ENCODE data around the gene PTPRT.

DNA sequence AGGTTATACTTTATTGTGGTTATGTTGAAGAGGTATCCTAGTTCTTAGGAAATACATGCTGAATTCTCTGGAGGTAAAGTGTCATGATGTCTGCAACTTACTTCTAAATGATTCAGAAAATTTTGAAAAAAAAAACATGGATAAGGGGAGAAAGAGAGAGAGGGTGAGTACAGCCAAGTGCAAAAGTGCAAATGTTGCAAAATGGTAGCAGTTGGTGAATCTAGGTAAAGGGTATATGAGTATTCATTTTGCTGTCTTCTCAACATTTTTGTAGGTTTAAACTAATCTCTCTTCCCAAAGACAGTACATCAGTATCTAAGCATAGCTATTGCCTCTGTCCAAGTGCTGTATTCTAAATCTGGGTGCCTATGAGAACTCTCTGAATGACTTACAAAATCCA, 992.1 kb downstream of the PTPRT start:
- TF ChIP-seq CTCF (IDR thresholded peaks at IDR 0.05) = no peak
- TF ChIP-seq POLR2A (IDR thresholded peaks at IDR 0.05) = no peak

Data from Peyer's patch (tissue), 4 donors.